ENCODE data around the gene COQ8B.

Gene COQ8B

GRCh38 chr19:40705950-40706619 is 10.6 kb downstream of the COQ8B start:
- Histone ChIP-seq H2AFZ (ENCODE audit: low read length) (no peak overlapping the region), H3K27me3 (ENCODE audit: insufficient read depth, low read length) (no peaks in the 10 kb centered on the region), H3K9me3 (ENCODE audit: low read length) (no peaks in the 10 kb centered on the region), H3K4me1 (ENCODE audit: insufficient read depth, low read length, severe bottlenecking) (no peaks in the 10 kb centered on the region), H3K4me2 (ENCODE audit: low read length) (no peak overlapping the region), H3K36me3 (ENCODE audit: insufficient read depth, low read length) (peaks cover 61% of the 10 kb centered on the region), H3K79me2 (ENCODE audit: insufficient read depth, low read length) (no peaks in the 10 kb centered on the region), H3K4me3 (ENCODE audit: low read depth, low read length, poor library complexity, severe bottlenecking) (no peak overlapping the region), H4K20me1 (ENCODE audit: insufficient read depth, low read length) (no peaks in the 10 kb centered on the region), H3K27ac (ENCODE audit: low read depth, low read length, poor library complexity, severe bottlenecking) (no peak overlapping the region), H3F3A (ENCODE audit: insufficient read depth, low read length) (no peaks in the 10 kb centered on the region), H3K9ac (ENCODE audit: low read length) (no peak overlapping the region), H3K9me2 (ENCODE audit: low read depth, low read length) (no peaks in the 10 kb centered on the region)
- TF ChIP-seq EZH2 (IDR thresholded peaks at IDR 0.05; ENCODE audit: borderline replicate concordance, low read length) (no peak), CTCF (IDR thresholded peaks at IDR 0.05; ENCODE audit: low read length) (no peak)

GRCh38 chr19:40705362-40705651 is 11.4 kb downstream of the COQ8B start:
- H3K36me3 ChIP-seq (ENCODE audit: insufficient read depth, low read length): peaks cover 62% of the 10 kb centered on the region
- no peak overlapping the region for H2AFZ ChIP-seq (ENCODE audit: low read length)
- no peaks in the 10 kb centered on the region for H3F3A ChIP-seq (ENCODE audit: insufficient read depth, low read length)
- no peaks in the 10 kb centered on the region for H3K79me2 ChIP-seq (ENCODE audit: insufficient read depth, low read length)
- H3K27me3 ChIP-seq (ENCODE audit: insufficient read depth, low read length): no peaks in the 10 kb centered on the region
- H3K4me2 ChIP-seq (ENCODE audit: low read length): no peak overlapping the region
- H4K20me1 ChIP-seq (ENCODE audit: insufficient read depth, low read length): no peaks in the 10 kb centered on the region
- H3K4me1 ChIP-seq (ENCODE audit: insufficient read depth, low read length, severe bottlenecking): no peaks in the 10 kb centered on the region
- H3K9ac ChIP-seq (ENCODE audit: low read length): no peak overlapping the region
- no peak overlapping the region for H3K27ac ChIP-seq (ENCODE audit: low read depth, low read length, poor library complexity, severe bottlenecking)
- no peaks in the 10 kb centered on the region for H3K9me2 ChIP-seq (ENCODE audit: low read depth, low read length)
- no peaks in the 10 kb centered on the region for H3K9me3 ChIP-seq (ENCODE audit: low read length)
- TF ChIP-seq CTCF (IDR thresholded peaks at IDR 0.05; ENCODE audit: low read length): no peak
- TF ChIP-seq EZH2 (IDR thresholded peaks at IDR 0.05; ENCODE audit: borderline replicate concordance, low read length): no peak
- H3K4me3 ChIP-seq (ENCODE audit: low read depth, low read length, poor library complexity, severe bottlenecking): no peak overlapping the region

GRCh38 chr19:40704491-40705361 is 12.0 kb downstream of the COQ8B start:
- no peak overlapping the region for H3K9ac ChIP-seq (ENCODE audit: low read length)
- no peak overlapping the region for H2AFZ ChIP-seq (ENCODE audit: low read length)
- H3K36me3 ChIP-seq (ENCODE audit: insufficient read depth, low read length): peaks cover 59% of the 10 kb centered on the region
- no peaks in the 10 kb centered on the region for H3K9me2 ChIP-seq (ENCODE audit: low read depth, low read length)
- no peaks in the 10 kb centered on the region for H3K79me2 ChIP-seq (ENCODE audit: insufficient read depth, low read length)
- H3K4me2 ChIP-seq (ENCODE audit: low read length): no peak overlapping the region
- H3K4me3 ChIP-seq (ENCODE audit: low read depth, low read length, poor library complexity, severe bottlenecking): no peak overlapping the region
- no peaks in the 10 kb centered on the region for H3F3A ChIP-seq (ENCODE audit: insufficient read depth, low read length)
- H3K4me1 ChIP-seq (ENCODE audit: insufficient read depth, low read length, severe bottlenecking): no peaks in the 10 kb centered on the region
- TF ChIP-seq EZH2 (IDR thresholded peaks at IDR 0.05; ENCODE audit: borderline replicate concordance, low read length): no peak
- no peak for TF ChIP-seq CTCF (IDR thresholded peaks at IDR 0.05; ENCODE audit: low read length)
- H3K27me3 ChIP-seq (ENCODE audit: insufficient read depth, low read length): no peaks in the 10 kb centered on the region
- no peaks in the 10 kb centered on the region for H4K20me1 ChIP-seq (ENCODE audit: insufficient read depth, low read length)
- no peaks in the 10 kb centered on the region for H3K9me3 ChIP-seq (ENCODE audit: low read length)
- H3K27ac ChIP-seq (ENCODE audit: low read depth, low read length, poor library complexity, severe bottlenecking): no peak overlapping the region

Data from OCI-LY1 (cell line).